Panc1 (cell line): ENCODE data around the gene CAPN3. TPM values are rescaled to one million over a fixed set of nuclear protein-coding genes. Genes with fewer than 3 reads are reported as not detected.

Source experiments
- ATAC-seq: fragments of 200-7000 bp; cut with Tn5 transposase; 2 replicates; pipeline ENCODE4 v1.9.1; 2020; ENCODE audit warnings: mild to moderate bottlenecking, moderate library complexity
- BruUV-seq: library from RNA; stranded (reverse); fragments of 400-500 nt; replicated peaks from 2 replicates; lab custom pipeline; 2021; lab: Mats Ljungman, UMichigan
- CTCF ChIA-PET: fragments of 300-600 bp; sonication (Branson Sonifier 250); formaldehyde crosslinking; loops from one replicate; lab custom pipeline; 2022; ENCODE audit warnings: antibody characterized with exemption; lab: Charles Lee
- POLR2A ChIA-PET: fragments of 300-600 bp; sonication (Branson Sonifier 250); formaldehyde crosslinking; loops from one replicate; lab custom pipeline; 2022; ENCODE audit warnings: antibody characterized with exemption; lab: Charles Lee
- DNase-seq: peaks from one replicate; pipeline ENCODE4 v3.0.0-alpha.2; 2010; ENCODE audit warnings: low read depth, low spot score
- H3K27ac ChIP-seq: 2 replicates; pipeline ENCODE4 v1.5.1; 2011; ENCODE audit warnings: mild to moderate bottlenecking, low read length, inconsistent platforms
- H3K27me3 ChIP-seq: fragments of 200-500 bp; sonication (Bioruptor generic); 2 replicates; pipeline ENCODE4 v1.6.0; 2014; ENCODE audit warnings: low read length, inconsistent platforms; ENCODE audit not compliant: control insufficient read depth, insufficient read depth
- H3K36me3 ChIP-seq: fragments of 200-500 bp; sonication (Bioruptor generic); 2 replicates; pipeline ENCODE4 v1.5.1; 2014; ENCODE audit warnings: inconsistent platforms, mild to moderate bottlenecking, low read length, moderate library complexity; ENCODE audit not compliant: control insufficient read depth, insufficient read depth
- H3K4me1 ChIP-seq: 2 replicates; pipeline ENCODE4 v1.5.1; 2011; ENCODE audit warnings: inconsistent platforms, mild to moderate bottlenecking, low read length, moderate library complexity; ENCODE audit not compliant: control insufficient read depth, insufficient read depth
- H3K4me3 ChIP-seq, 2 experiments: 2 replicates each; pipeline ENCODE4 v1.5.1; 2011 to 2012; ENCODE audit warnings: low read depth in 2 of 2, low read length in 2 of 2, mild to moderate bottlenecking in 2 of 2, inconsistent platforms in 1 of 2, moderate library complexity in 1 of 2
- H3K9me3 ChIP-seq: fragments of 200-500 bp; sonication (Bioruptor generic); 2 replicates; pipeline ENCODE4 v1.5.1; 2014; ENCODE audit warnings: low read depth, mild to moderate bottlenecking, inconsistent platforms, low read length, moderate library complexity; ENCODE audit not compliant: control insufficient read depth, insufficient read depth
- POLR2AphosphoS5 ChIP-seq: IDR thresholded peaks from 2 replicates; pipeline ENCODE4 v1.6.1; 2012; ENCODE audit warnings: mild to moderate bottlenecking, low read depth, low read length, moderate library complexity
- SIN3A ChIP-seq: IDR thresholded peaks from 2 replicates; pipeline ENCODE4 v1.6.1; 2012; ENCODE audit warnings: low read depth, mild to moderate bottlenecking, low read length, moderate library complexity, borderline replicate concordance; ENCODE audit not compliant: insufficient read depth
- TCF7L2 ChIP-seq: IDR thresholded peaks from 2 replicates; pipeline ENCODE4 v1.6.1; 2011; ENCODE audit warnings: mild to moderate bottlenecking, low read depth, low read length, inconsistent platforms
- in situ Hi-C: cut with HindIII; loops from 2 replicates; pipeline ENCODE4 v1.10.0; 2016; ENCODE audit warnings: low sequenced_read_pairs, low pct_unique_long_range_greater_than_20kb
- intact Hi-C: fragments of 100-400 bp; cut with micrococcal nuclease; formaldehyde crosslinking; loops from one replicate; pipeline ENCODE4 v1.10.0; 2022; ENCODE audit not compliant: unreplicated experiment
- total RNA-seq: library from RNA; stranded (reverse); gene quantifications from one replicate; pipeline ENCODE4 v1.2.1, GENCODE V29; 2021; ENCODE audit not compliant: unreplicated experiment
- TF ChIP-seq, protein P1 (sequence below), 2 experiments: IDR thresholded peaks; 2 replicates each; pipeline ENCODE4 v1.6.1; 2011 to 2012; ENCODE audit warnings: low read depth in 2 of 2, control low read depth in 1 of 2, low read length in 1 of 2, mild to moderate bottlenecking in 1 of 2, moderate library complexity in 1 of 2; ENCODE audit not compliant: insufficient read depth in 1 of 2
- TF ChIP-seq, protein P2 (sequence below): fragments of 450-650 bp; IDR thresholded peaks from 2 replicates; pipeline ENCODE4 v1.5.1; 2017; ENCODE audit warnings: mild to moderate bottlenecking

Gene CAPN3
- total RNA-seq, 1 experiment from 2014 or later, result 0.31 TPM

GRCh38 chr15:42319206-42319605 lies 40.1 kb upstream of the CAPN3 start:
- no peak overlapping the region for H3K27ac ChIP-seq
- POLR2A ChIA-PET, result no interaction called here
- H3K9me3 ChIP-seq, result no peaks in the 10 kb centered on the region
- ATAC-seq, result no peak
- H3K4me1 ChIP-seq, result no peaks in the 10 kb centered on the region
- H3K36me3 ChIP-seq, result no peaks in the 10 kb centered on the region
- CTCF ChIA-PET, result no interaction called here
- intact Hi-C loops, result no loop called here
- TF ChIP-seq, protein P1, sequence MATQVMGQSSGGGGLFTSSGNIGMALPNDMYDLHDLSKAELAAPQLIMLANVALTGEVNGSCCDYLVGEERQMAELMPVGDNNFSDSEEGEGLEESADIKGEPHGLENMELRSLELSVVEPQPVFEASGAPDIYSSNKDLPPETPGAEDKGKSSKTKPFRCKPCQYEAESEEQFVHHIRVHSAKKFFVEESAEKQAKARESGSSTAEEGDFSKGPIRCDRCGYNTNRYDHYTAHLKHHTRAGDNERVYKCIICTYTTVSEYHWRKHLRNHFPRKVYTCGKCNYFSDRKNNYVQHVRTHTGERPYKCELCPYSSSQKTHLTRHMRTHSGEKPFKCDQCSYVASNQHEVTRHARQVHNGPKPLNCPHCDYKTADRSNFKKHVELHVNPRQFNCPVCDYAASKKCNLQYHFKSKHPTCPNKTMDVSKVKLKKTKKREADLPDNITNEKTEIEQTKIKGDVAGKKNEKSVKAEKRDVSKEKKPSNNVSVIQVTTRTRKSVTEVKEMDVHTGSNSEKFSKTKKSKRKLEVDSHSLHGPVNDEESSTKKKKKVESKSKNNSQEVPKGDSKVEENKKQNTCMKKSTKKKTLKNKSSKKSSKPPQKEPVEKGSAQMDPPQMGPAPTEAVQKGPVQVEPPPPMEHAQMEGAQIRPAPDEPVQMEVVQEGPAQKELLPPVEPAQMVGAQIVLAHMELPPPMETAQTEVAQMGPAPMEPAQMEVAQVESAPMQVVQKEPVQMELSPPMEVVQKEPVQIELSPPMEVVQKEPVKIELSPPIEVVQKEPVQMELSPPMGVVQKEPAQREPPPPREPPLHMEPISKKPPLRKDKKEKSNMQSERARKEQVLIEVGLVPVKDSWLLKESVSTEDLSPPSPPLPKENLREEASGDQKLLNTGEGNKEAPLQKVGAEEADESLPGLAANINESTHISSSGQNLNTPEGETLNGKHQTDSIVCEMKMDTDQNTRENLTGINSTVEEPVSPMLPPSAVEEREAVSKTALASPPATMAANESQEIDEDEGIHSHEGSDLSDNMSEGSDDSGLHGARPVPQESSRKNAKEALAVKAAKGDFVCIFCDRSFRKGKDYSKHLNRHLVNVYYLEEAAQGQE (IDR thresholded peaks at IDR 0.05; ENCODE audit: insufficient read depth in 1 of 2, low read depth in 2 of 2, low read length in 1 of 2), result no peak
- TF ChIP-seq POLR2AphosphoS5 (no peak), SIN3A (no peak), TCF7L2 (no peak)
- TF ChIP-seq, protein P2, sequence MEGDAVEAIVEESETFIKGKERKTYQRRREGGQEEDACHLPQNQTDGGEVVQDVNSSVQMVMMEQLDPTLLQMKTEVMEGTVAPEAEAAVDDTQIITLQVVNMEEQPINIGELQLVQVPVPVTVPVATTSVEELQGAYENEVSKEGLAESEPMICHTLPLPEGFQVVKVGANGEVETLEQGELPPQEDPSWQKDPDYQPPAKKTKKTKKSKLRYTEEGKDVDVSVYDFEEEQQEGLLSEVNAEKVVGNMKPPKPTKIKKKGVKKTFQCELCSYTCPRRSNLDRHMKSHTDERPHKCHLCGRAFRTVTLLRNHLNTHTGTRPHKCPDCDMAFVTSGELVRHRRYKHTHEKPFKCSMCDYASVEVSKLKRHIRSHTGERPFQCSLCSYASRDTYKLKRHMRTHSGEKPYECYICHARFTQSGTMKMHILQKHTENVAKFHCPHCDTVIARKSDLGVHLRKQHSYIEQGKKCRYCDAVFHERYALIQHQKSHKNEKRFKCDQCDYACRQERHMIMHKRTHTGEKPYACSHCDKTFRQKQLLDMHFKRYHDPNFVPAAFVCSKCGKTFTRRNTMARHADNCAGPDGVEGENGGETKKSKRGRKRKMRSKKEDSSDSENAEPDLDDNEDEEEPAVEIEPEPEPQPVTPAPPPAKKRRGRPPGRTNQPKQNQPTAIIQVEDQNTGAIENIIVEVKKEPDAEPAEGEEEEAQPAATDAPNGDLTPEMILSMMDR, result no peak
- BruUV-seq, result no TSS peak
- no peak overlapping the region for H3K4me3 ChIP-seq
- in situ Hi-C loops, result no loop called here
- no peak for DNase-seq
- no peaks in the 10 kb centered on the region for H3K27me3 ChIP-seq

DNA sequence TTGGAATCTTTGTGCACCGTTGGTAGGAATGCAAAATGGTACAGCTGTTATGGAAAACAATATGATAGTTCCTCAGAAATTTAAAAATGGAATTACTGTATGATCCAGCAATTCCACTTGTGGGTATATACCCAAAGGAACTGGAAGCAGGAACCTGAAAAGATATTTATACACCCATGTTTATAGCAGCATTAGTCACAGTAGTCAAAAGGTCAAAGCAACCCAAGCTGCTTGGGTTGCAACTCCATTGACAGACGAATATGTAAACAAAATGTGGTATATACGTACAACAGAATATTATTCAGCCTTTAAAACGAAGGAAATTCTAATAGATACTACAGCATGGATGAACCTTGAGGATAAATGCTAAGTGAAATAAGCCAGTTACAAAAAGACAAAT lies 35.0 kb upstream of the CAPN3 start:
- H3K36me3 ChIP-seq, result no peaks in the 10 kb centered on the region
- DNase-seq (no peak), ATAC-seq (no peak)
- ChIA-PET POLR2A (no interaction called here), CTCF (no interaction called here)
- intact Hi-C loops (no loop called here), in situ Hi-C loops (no loop called here)
- TF ChIP-seq, protein P1 (IDR thresholded peaks at IDR 0.05; ENCODE audit: insufficient read depth in 1 of 2, low read depth in 2 of 2, low read length in 1 of 2), result no peak
- no peak for TF ChIP-seq TCF7L2
- TF ChIP-seq POLR2AphosphoS5, result no peak
- TF ChIP-seq SIN3A, result no peak
- TF ChIP-seq, protein P2, result no peak
- no peaks in the 10 kb centered on the region for H3K27me3 ChIP-seq
- H3K4me3 ChIP-seq, result no peak overlapping the region
- BruUV-seq, result no TSS peak
- H3K9me3 ChIP-seq, result no peaks in the 10 kb centered on the region
- no peak overlapping the region for H3K27ac ChIP-seq
- no peaks in the 10 kb centered on the region for H3K4me1 ChIP-seq
